WTC11 (cell line): Measurements from ENCODE around the gene CYP2U1. TPM values are rescaled to one million over a fixed set of nuclear protein-coding genes. Genes with fewer than 3 reads are reported as not detected.

Source experiments
- ATAC-seq: fragments of 200-7000 bp; cut with Tn5 transposase; 2 replicates; pipeline ENCODE4 v1.10.0; 2021; ENCODE audit warnings: mild to moderate bottlenecking, moderate library complexity
- CTCF ChIA-PET: fragments of 300-600 bp; sonication (Branson Sonifier 250); formaldehyde crosslinking; loops from one replicate; lab custom pipeline; 2021; ENCODE audit warnings: antibody characterized with exemption; lab: Charles Lee
- POLR2A ChIA-PET: fragments of 350-600 bp; sonication (Branson Sonifier 250); formaldehyde crosslinking; loops from one replicate; lab custom pipeline; 2021; ENCODE audit warnings: antibody characterized with exemption; lab: Charles Lee
- DNase-seq: peaks from one replicate; pipeline ENCODE4 v3.0.0; 2021; ENCODE audit warnings: low spot score
- H3K27ac Mint-ChIP-seq: 2 replicates; pipeline ENCODE4 v1.8.0; 2021; ENCODE audit warnings: mixed read lengths
- H3K27me3 Mint-ChIP-seq: 2 replicates; pipeline ENCODE4 v1.8.0; 2021; ENCODE audit warnings: low read depth, mild to moderate bottlenecking, moderate library complexity, mixed read lengths
- H3K36me3 Mint-ChIP-seq: 2 replicates; pipeline ENCODE4 v1.8.0; 2021; ENCODE audit warnings: mixed read lengths
- H3K4me1 Mint-ChIP-seq: 2 replicates; pipeline ENCODE4 v1.8.0; 2022; ENCODE audit warnings: mixed read lengths
- H3K4me3 Mint-ChIP-seq: 2 replicates; pipeline ENCODE4 v1.8.0; 2021; ENCODE audit warnings: mild to moderate bottlenecking, moderate library complexity, mixed read lengths
- H3K9me3 Mint-ChIP-seq: 2 replicates; pipeline ENCODE4 v1.8.0; 2021; ENCODE audit warnings: mixed read lengths
- E2F1 ChIP-seq: sonication (generic); formaldehyde crosslinking; IDR thresholded peaks from 2 replicates; pipeline ENCODE4 v1.8.0; 2022; ENCODE audit warnings: mild to moderate bottlenecking, missing genetic modification reagents
- E2F4 ChIP-seq: sonication (generic); formaldehyde crosslinking; IDR thresholded peaks from 2 replicates; pipeline ENCODE4 v1.8.1; 2022; ENCODE audit warnings: low read depth, mild to moderate bottlenecking, moderate library complexity, missing genetic modification reagents, borderline replicate concordance
- ELF4 ChIP-seq: sonication (generic); formaldehyde crosslinking; IDR thresholded peaks from 2 replicates; pipeline ENCODE4 v1.8.1; 2022; ENCODE audit warnings: low read depth, mild to moderate bottlenecking, moderate library complexity, missing genetic modification reagents
- GABPB1 ChIP-seq: sonication (generic); formaldehyde crosslinking; IDR thresholded peaks from 2 replicates; pipeline ENCODE4 v1.8.1; 2023; ENCODE audit warnings: mild to moderate bottlenecking, missing genetic modification reagents
- USF2 ChIP-seq: sonication (generic); formaldehyde crosslinking; IDR thresholded peaks from 2 replicates; pipeline ENCODE4 v1.8.1; 2023; ENCODE audit warnings: mild to moderate bottlenecking, missing genetic modification reagents, moderate library complexity
- ZBTB21 ChIP-seq: sonication (generic); formaldehyde crosslinking; IDR thresholded peaks from 2 replicates; pipeline ENCODE4 v1.8.1; 2023; ENCODE audit warnings: mild to moderate bottlenecking, missing genetic modification reagents, borderline replicate concordance
- ZBTB43 ChIP-seq: sonication (generic); formaldehyde crosslinking; IDR thresholded peaks from 2 replicates; pipeline ENCODE4 v1.8.1; 2023; ENCODE audit warnings: mild to moderate bottlenecking, missing genetic modification reagents
- ZNF317 ChIP-seq: sonication (generic); formaldehyde crosslinking; IDR thresholded peaks from 2 replicates; pipeline ENCODE4 v1.8.1; 2023; ENCODE audit warnings: low read depth, mild to moderate bottlenecking, moderate library complexity, missing genetic modification reagents, borderline replicate concordance
- ZNF532 ChIP-seq: fragments of 250-450 bp; sonication (Bioruptor Pico); IDR thresholded peaks from 2 replicates; pipeline ENCODE4 v1.9.0; 2021; ENCODE audit warnings: mild to moderate bottlenecking, borderline replicate concordance
- total RNA-seq: library from RNA; stranded (reverse); gene quantifications from 3 replicates; pipeline ENCODE4 v1.2.3, GENCODE V29; 2021
- TF ChIP-seq, protein P1 (sequence below): fragments of 250-450 bp; sonication (Bioruptor Pico); IDR thresholded peaks from 2 replicates; pipeline ENCODE4 v2.1.2; 2022; ENCODE audit warnings: mild to moderate bottlenecking, moderate library complexity
- TF ChIP-seq, protein P2 (sequence below): sonication (generic); formaldehyde crosslinking; conservative IDR thresholded peaks from 2 replicates; pipeline ENCODE4 v1.8.1; 2023; ENCODE audit warnings: mild to moderate bottlenecking, low read depth, missing genetic modification reagents, moderate library complexity
- TF ChIP-seq, protein P3 (sequence below): sonication (generic); formaldehyde crosslinking; IDR thresholded peaks from 2 replicates; pipeline ENCODE4 v1.8.1; 2022; ENCODE audit warnings: missing genetic modification reagents, borderline replicate concordance
- TF ChIP-seq, protein P4 (sequence below): sonication (generic); formaldehyde crosslinking; IDR thresholded peaks from 2 replicates; pipeline ENCODE4 v1.8.1; 2023; ENCODE audit warnings: mild to moderate bottlenecking, missing genetic modification reagents

The CYP2U1 gene
- total RNA-seq, 1 experiment from 2014 or later, result 2.9 TPM

GRCh38 chr4:107997794-107998193, 66.4 kb downstream of the CYP2U1 start (continued):
- TF ChIP-seq USF2 (CRISPR knock-in tag), result no peak
- TF ChIP-seq, protein P1, sequence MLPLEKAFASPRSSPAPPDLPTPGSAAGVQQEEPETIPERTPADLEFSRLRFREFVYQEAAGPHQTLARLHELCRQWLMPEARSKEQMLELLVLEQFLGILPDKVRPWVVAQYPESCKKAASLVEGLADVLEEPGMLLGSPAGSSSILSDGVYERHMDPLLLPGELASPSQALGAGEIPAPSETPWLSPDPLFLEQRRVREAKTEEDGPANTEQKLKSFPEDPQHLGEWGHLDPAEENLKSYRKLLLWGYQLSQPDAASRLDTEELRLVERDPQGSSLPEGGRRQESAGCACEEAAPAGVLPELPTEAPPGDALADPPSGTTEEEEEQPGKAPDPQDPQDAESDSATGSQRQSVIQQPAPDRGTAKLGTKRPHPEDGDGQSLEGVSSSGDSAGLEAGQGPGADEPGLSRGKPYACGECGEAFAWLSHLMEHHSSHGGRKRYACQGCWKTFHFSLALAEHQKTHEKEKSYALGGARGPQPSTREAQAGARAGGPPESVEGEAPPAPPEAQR (CRISPR knock-in tag), result no peak
- TF ChIP-seq, protein P2, sequence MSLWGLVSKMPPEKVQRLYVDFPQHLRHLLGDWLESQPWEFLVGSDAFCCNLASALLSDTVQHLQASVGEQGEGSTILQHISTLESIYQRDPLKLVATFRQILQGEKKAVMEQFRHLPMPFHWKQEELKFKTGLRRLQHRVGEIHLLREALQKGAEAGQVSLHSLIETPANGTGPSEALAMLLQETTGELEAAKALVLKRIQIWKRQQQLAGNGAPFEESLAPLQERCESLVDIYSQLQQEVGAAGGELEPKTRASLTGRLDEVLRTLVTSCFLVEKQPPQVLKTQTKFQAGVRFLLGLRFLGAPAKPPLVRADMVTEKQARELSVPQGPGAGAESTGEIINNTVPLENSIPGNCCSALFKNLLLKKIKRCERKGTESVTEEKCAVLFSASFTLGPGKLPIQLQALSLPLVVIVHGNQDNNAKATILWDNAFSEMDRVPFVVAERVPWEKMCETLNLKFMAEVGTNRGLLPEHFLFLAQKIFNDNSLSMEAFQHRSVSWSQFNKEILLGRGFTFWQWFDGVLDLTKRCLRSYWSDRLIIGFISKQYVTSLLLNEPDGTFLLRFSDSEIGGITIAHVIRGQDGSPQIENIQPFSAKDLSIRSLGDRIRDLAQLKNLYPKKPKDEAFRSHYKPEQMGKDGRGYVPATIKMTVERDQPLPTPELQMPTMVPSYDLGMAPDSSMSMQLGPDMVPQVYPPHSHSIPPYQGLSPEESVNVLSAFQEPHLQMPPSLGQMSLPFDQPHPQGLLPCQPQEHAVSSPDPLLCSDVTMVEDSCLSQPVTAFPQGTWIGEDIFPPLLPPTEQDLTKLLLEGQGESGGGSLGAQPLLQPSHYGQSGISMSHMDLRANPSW, result no peak

DNA sequence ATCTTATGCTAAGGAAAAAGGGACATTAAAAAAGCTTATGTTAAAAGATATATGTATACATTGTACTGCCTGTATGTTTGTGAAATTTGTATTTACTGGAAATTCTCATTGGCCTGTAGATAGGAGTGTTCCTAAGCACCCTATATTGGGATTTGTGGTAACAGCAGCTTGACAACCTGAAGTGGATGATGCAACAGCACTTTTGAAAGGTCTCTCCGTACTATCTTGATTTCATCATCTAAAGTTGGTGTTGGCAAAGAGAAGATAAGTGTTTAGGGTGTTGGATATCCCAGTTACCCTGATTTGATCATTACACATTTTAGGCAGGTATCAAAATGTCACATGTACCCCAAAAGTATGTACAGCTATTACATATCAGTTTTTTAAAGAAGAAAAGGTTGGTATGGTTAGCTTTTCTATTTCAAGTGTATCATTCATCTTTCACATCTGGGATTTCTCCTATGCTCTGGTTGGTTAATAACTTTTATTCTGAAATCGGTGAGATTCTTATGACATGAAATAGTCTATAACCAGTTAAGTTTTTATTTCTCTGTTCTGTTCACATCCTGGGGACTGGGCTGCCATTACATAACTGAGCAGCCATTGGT, 68.7 kb downstream of the CYP2U1 start:
- TF ChIP-seq GABPB1, result peak; percentile 88
- TF ChIP-seq E2F1 (CRISPR knock-in tag), result no peak
- H3K27ac Mint-ChIP-seq, result no peak overlapping the region
- H3K4me1 Mint-ChIP-seq, result peaks cover 15% of the 10 kb centered on the region
- no peak overlapping the region for H3K4me3 Mint-ChIP-seq
- H3K36me3 Mint-ChIP-seq, result peaks cover 57% of the 10 kb centered on the region
- ChIA-PET POLR2A (no interaction called here), CTCF (no interaction called here)
- ATAC-seq (no peak), DNase-seq (no peak)
- H3K27me3 Mint-ChIP-seq, result no peaks in the 10 kb centered on the region
- H3K9me3 Mint-ChIP-seq, result peaks cover 31% of the 10 kb centered on the region

GRCh38 chr4:108001540-108002135, 70.3 kb downstream of the CYP2U1 start:
- ATAC-seq (no peak), DNase-seq (no peak)
- ChIA-PET CTCF (interaction anchor here (1.2 kb wide), 1 partner anchor 17 kb away, joined by 3 read pairs; no protein-coding TSS in a partner anchor), POLR2A (no interaction called here)
- no peak overlapping the region for H3K4me3 Mint-ChIP-seq
- no peaks in the 10 kb centered on the region; the same call in 1 of the 2 replicates for H3K27me3 Mint-ChIP-seq
- H3K36me3 Mint-ChIP-seq, result peaks cover 59% of the 10 kb centered on the region
- no peak overlapping the region for H3K27ac Mint-ChIP-seq
- peaks cover 23% of the 10 kb centered on the region for H3K4me1 Mint-ChIP-seq
- H3K9me3 Mint-ChIP-seq, result peaks cover 36% of the 10 kb centered on the region
- TF ChIP-seq ELF4 (CRISPR knock-in tag), result no peak
- no peak for TF ChIP-seq ZNF532 (CRISPR knock-in tag)
- TF ChIP-seq, protein P3, sequence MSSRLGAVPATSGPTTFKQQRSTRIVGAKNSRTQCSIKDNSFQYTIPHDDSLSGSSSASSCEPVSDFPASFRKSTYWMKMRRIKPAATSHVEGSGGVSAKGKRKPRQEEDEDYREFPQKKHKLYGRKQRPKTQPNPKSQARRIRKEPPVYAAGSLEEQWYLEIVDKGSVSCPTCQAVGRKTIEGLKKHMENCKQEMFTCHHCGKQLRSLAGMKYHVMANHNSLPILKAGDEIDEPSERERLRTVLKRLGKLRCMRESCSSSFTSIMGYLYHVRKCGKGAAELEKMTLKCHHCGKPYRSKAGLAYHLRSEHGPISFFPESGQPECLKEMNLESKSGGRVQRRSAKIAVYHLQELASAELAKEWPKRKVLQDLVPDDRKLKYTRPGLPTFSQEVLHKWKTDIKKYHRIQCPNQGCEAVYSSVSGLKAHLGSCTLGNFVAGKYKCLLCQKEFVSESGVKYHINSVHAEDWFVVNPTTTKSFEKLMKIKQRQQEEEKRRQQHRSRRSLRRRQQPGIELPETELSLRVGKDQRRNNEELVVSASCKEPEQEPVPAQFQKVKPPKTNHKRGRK, result no peak
- TF ChIP-seq, protein P4, sequence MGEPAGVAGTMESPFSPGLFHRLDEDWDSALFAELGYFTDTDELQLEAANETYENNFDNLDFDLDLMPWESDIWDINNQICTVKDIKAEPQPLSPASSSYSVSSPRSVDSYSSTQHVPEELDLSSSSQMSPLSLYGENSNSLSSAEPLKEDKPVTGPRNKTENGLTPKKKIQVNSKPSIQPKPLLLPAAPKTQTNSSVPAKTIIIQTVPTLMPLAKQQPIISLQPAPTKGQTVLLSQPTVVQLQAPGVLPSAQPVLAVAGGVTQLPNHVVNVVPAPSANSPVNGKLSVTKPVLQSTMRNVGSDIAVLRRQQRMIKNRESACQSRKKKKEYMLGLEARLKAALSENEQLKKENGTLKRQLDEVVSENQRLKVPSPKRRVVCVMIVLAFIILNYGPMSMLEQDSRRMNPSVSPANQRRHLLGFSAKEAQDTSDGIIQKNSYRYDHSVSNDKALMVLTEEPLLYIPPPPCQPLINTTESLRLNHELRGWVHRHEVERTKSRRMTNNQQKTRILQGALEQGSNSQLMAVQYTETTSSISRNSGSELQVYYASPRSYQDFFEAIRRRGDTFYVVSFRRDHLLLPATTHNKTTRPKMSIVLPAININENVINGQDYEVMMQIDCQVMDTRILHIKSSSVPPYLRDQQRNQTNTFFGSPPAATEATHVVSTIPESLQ (CRISPR knock-in tag), result no peak
- TF ChIP-seq E2F4 (CRISPR knock-in tag), result no peak
- TF ChIP-seq ZBTB43 (CRISPR knock-in tag), result no peak
- no peak for TF ChIP-seq ZNF317
- no peak for TF ChIP-seq ZBTB21 (CRISPR knock-in tag)
